Measurements from ENCODE around the gene NEURL1. TPM values are rescaled to one million over a fixed set of nuclear protein-coding genes. Genes with fewer than 3 reads are reported as not detected.

NEURL1 gene
- total RNA-seq, 6 experiments from 2014 or later: 0.06 to 0.46 (median 0.27) TPM

DNA sequence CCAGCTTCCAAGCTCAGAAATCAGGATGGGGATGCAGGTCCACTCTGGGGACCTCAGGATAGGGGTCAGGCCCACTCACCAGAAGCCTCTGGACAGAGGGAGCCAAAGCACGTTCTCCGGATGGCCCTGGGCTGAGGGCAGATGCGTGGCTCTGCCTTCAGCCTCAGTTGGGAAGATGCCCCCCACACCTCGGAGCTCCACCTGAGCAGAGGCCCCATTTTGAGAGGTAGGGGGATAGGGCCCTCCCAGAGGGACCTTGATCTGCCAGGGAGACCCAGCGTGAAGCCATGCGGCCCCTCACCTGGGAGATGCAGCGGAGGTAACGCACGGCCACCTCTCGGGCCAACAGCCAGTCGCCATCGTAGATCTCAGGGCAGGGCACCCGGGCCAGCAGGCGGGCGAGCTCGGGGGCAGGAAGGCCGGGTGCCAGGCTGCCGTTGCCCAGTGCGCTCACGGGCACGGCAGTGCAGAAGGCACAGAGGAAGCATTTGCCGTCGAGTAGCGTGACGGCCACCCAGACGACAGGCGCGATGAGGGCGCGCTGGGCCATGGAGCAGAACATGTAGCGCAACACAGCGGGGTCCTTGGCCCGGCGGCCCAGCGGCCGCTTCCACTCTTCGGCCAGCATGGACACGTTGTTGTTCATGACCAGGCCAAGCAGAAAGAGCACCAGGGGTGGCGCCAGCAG, 35.5 kb upstream of the NEURL1 start:
- Mint-ChIP-seq H3K4me1 (ENCODE audit: low read depth) (peaks cover 9% of the 10 kb centered on the region), H3K27ac (no peak overlapping the region), H3K36me3 (ENCODE audit: low read depth) (no peaks in the 10 kb centered on the region), H3K4me3 (no peak overlapping the region), H3K27me3 (ENCODE audit: insufficient read depth) (peaks cover 1% of the 10 kb centered on the region; the same call in 1 of the 2 replicates), H3K9me3 (no peaks in the 10 kb centered on the region)
- TF ChIP-seq CTCF (IDR thresholded peaks at IDR 0.05): no peak
- no peak for DNase-seq

DNA sequence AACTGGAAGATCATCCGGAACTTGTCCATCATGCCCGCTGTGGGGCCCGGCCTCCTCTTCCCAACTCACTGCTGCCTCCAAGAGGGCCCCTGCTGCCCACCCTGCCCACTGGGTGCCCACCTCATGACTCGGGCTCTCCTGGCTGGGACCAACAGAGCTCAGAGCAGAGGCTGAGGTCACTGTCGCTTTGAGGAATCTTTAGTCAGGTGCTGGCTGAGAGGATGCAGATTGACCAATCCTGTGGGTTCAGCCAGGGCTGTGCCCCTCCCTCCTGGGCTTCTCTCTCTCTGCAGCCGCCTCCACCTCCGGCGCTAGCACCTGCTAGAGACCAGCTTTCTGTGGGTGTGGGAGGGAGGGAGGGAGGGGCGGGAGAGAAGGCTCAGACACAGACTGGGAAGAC, 34.8 kb upstream of the NEURL1 start, which contains the start of gene CALHM1:
CALHM1 (minus strand) TSS at position 181 of the 400 bp plus-strand sequence; CDS start at position 32, 149 bp downstream.
- Mint-ChIP-seq H3K36me3 (ENCODE audit: low read depth) (no peaks in the 10 kb centered on the region), H3K27me3 (ENCODE audit: insufficient read depth) (peaks cover 4% of the 10 kb centered on the region), H3K4me1 (ENCODE audit: low read depth) (peaks cover 2% of the 10 kb centered on the region), H3K4me3 (no peak within 1 kb of the TSS), H3K9me3 (no peaks in the 10 kb centered on the region), H3K27ac (no peak within 1 kb of the TSS)
- TF ChIP-seq CTCF (IDR thresholded peaks at IDR 0.05): no peak
- no peak for DNase-seq

DNA sequence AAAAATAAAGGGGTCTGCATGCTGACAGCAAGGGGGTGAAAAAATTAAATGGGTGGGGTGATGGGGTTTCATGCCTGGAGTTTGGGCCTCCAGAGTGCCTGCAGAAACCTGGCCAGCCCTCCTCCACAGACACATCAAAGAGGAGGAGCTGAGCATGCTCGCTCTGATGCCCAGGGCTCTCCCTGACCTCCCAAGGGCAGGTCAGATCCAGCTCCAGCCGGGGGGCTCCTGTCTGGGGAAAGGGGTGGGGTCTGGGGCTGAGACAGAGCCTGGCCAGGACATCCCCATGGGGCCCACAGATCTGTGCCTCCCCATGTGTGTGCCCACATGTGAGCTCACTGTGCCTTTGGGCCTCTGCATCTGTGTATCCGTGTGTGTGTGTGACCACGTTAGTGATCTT, 33.9 kb upstream of the NEURL1 start:
- Mint-ChIP-seq H3K36me3 (ENCODE audit: low read depth) (no peaks in the 10 kb centered on the region), H3K9me3 (no peaks in the 10 kb centered on the region), H3K4me3 (no peak overlapping the region), H3K27ac (no peak overlapping the region), H3K27me3 (ENCODE audit: insufficient read depth) (peaks cover 7% of the 10 kb centered on the region), H3K4me1 (ENCODE audit: low read depth) (no peaks in the 10 kb centered on the region)
- TF ChIP-seq CTCF (IDR thresholded peaks at IDR 0.05): no peak
- no peak for DNase-seq

GRCh38 chr10:103463499-103463898, 30.0 kb upstream of the NEURL1 start:
- Mint-ChIP-seq H3K27me3 (ENCODE audit: insufficient read depth) (peaks cover 17% of the 10 kb centered on the region), H3K4me1 (ENCODE audit: low read depth) (peaks cover 9% of the 10 kb centered on the region), H3K9me3 (no peaks in the 10 kb centered on the region), H3K27ac (no peak overlapping the region), H3K4me3 (no peak overlapping the region), H3K36me3 (ENCODE audit: low read depth) (no peaks in the 10 kb centered on the region)
- no peak for DNase-seq
- no peak for TF ChIP-seq CTCF (IDR thresholded peaks at IDR 0.05)

DNA sequence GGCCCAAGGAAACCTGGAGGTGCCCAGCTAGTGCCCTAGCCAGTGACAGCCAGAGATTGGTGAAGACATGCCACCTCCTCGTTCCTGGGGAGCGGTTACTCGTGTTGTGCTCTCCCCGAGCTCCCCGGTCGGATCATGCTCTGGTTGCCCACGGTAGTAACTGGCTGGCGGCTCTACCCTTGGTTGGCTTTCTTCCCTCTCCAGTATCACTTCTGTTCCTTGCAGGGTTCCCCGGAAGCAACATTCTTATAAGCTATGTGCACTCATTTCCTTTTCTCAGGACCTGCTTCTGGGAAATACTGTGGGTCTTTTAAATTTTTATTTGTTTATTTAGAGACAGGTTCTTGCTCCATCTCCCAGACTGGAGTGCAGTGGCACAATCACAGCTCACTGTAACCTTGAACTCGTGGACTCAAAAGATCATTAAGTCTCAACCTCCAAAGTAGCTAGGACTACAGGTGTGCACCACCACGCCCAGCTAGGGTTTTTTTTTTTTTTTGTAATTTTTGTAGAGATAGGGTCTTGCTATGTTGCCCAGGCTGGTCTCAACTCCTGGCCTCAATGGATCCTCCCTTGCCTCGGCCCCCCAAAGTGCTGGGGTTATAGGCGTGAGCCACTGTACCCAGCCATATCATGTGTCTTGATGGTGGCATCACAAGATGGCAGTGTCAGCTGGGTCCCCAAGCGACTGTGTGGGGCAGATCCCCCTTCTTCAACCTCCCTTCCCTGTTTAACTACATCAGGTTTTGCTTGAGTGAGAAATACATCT, 27.9 kb upstream of the NEURL1 start:
- no peak for DNase-seq
- Mint-ChIP-seq H3K4me1 (ENCODE audit: low read depth) (peaks cover 9% of the 10 kb centered on the region), H3K9me3 (no peaks in the 10 kb centered on the region), H3K4me3 (no peak overlapping the region), H3K27me3 (ENCODE audit: insufficient read depth) (peaks cover 19% of the 10 kb centered on the region), H3K27ac (no peak overlapping the region), H3K36me3 (ENCODE audit: low read depth) (no peaks in the 10 kb centered on the region)
- no peak for TF ChIP-seq CTCF (IDR thresholded peaks at IDR 0.05)
